GM13976 (cell line): ENCODE data around the gene CALML5.

Experiments
- DNase-seq: peaks from one replicate; pipeline ENCODE4 v3.0.0; 2012; ENCODE audit warnings: low spot score
- in situ Hi-C: fragments of 300-500 bp; cut with MboI; formaldehyde crosslinking; loops from one replicate; pipeline ENCODE4 v1.12.0; 2022; ENCODE audit warnings: low sequenced_read_pairs, mixed read lengths, inconsistent platforms; ENCODE audit not compliant: unreplicated experiment
- TF ChIP-seq, protein P1 (sequence below): IDR thresholded peaks from 2 replicates; pipeline ENCODE4 v1.5.1; 2012; ENCODE audit warnings: borderline replicate concordance, mild to moderate bottlenecking; ENCODE audit not compliant: insufficient read depth; ENCODE audit errors: extremely low read depth, missing control alignments, control extremely low read depth

Gene CALML5

GRCh38 chr10:5469353-5470061, 29.9 kb downstream of the CALML5 start:
- in situ Hi-C loops, result no loop called here

GRCh38 chr10:5468262-5469106, 30.9 kb downstream of the CALML5 start:
- no peak for DNase-seq
- TF ChIP-seq, protein P1, sequence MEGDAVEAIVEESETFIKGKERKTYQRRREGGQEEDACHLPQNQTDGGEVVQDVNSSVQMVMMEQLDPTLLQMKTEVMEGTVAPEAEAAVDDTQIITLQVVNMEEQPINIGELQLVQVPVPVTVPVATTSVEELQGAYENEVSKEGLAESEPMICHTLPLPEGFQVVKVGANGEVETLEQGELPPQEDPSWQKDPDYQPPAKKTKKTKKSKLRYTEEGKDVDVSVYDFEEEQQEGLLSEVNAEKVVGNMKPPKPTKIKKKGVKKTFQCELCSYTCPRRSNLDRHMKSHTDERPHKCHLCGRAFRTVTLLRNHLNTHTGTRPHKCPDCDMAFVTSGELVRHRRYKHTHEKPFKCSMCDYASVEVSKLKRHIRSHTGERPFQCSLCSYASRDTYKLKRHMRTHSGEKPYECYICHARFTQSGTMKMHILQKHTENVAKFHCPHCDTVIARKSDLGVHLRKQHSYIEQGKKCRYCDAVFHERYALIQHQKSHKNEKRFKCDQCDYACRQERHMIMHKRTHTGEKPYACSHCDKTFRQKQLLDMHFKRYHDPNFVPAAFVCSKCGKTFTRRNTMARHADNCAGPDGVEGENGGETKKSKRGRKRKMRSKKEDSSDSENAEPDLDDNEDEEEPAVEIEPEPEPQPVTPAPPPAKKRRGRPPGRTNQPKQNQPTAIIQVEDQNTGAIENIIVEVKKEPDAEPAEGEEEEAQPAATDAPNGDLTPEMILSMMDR, result no peak
- in situ Hi-C loops, result no loop called here

More at GRCh38 chr10:5469353-5470061, 29.9 kb downstream of the CALML5 start:
- TF ChIP-seq, protein P1, result no peak
- no peak for DNase-seq

- in situ Hi-C loops, result no loop called here
- TF ChIP-seq, protein P1, result no peak
- DNase-seq, result no peak
Measured at GRCh38 chr10:5467634-5468255, 31.6 kb downstream of the CALML5 start.

DNA sequence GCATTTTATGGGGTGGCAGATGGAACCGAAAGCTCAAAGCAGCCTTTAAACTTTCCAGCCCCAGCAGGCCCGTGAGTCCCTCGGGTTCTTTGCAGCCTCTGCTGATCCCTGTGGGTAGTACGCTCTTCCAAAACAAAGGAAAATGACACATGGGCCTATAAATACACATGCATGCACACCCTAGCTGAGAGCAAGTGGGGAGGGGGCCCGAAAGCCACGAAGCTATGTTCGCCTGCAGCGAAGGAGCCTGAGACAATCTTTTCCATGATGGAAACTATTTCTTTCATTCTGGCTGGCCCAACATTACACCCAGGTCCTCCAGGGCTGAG, 32.2 kb downstream of the CALML5 start:
- DNase-seq, result no peak
- TF ChIP-seq, protein P1, result no peak
- in situ Hi-C loops, result no loop called here

GRCh38 chr10:5466451-5467206, 32.7 kb downstream of the CALML5 start:
- DNase-seq, result no peak
- in situ Hi-C loops, result no loop called here

DNA sequence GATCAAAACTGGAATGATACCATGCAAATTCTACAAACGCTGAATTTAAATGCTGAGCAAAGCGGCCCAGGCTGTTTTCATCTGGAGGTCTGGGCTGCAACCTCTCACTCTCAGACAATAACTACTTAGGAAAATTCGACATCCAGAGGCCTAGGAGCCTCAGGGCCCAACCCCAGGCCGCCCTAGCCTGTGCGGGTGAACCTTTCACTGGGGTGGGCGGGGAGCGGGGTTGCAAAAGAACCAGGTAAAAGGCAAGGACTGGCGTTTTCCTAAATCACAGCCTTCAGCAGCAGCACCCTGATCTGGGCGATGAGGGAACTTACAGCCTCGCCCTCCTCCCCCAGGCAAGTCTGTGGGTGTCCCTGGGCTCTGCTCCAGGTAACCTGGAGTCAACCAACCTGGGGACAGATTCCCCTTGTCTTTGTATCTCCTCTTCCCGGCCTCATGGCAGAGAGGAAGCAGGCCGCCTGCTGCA, 33.4 kb downstream of the CALML5 start:
- in situ Hi-C loops, result no loop called here
- DNase-seq, result no peak
- TF ChIP-seq, protein P1, result no peak

More at GRCh38 chr10:5466451-5467206, 32.7 kb downstream of the CALML5 start:
- TF ChIP-seq, protein P1, result no peak
